SU-DHL-6 (cell line): ENCODE data around the gene CYP11A1.

Experiments
- H2AFZ ChIP-seq: fragments of 200-600 bp; sonication (generic); 2 replicates; pipeline ENCODE4 v1.6.1; 2014; ENCODE audit warnings: low read depth, mild to moderate bottlenecking, moderate library complexity, mixed read lengths, antibody characterized with exemption, low read length; ENCODE audit not compliant: severe bottlenecking
- H3F3A ChIP-seq: fragments of 200-600 bp; shearing (Covaris generic); 2 replicates; pipeline ENCODE4 v1.6.0; 2016; ENCODE audit warnings: antibody characterized with exemption, mild to moderate bottlenecking; ENCODE audit not compliant: insufficient read depth
- H3K27ac ChIP-seq: fragments of 200-600 bp; sonication (generic); 2 replicates; pipeline ENCODE4 v1.5.1; 2016; ENCODE audit warnings: low read depth, mild to moderate bottlenecking, low read length, moderate library complexity, mixed read lengths
- H3K27me3 ChIP-seq: fragments of 200-600 bp; sonication (generic), shearing (Covaris generic); 2 replicates; pipeline ENCODE4 v1.6.0; 2014; ENCODE audit warnings: mild to moderate bottlenecking, low read length
- H3K36me3 ChIP-seq: fragments of 200-600 bp; sonication (generic); 2 replicates; pipeline ENCODE4 v1.6.1; 2014; ENCODE audit warnings: mild to moderate bottlenecking, low read length, mixed read lengths
- H3K4me2 ChIP-seq: fragments of 300-600, 200-600 bp; shearing (Covaris generic), sonication (generic); 2 replicates; pipeline ENCODE4 v1.6.0; 2014; ENCODE audit warnings: low read length, low read depth, mild to moderate bottlenecking; ENCODE audit not compliant: poor library complexity, severe bottlenecking
- H3K4me3 ChIP-seq: fragments of 200-600 bp; sonication (generic); 2 replicates; pipeline ENCODE4 v1.5.1; 2014; ENCODE audit warnings: antibody characterized with exemption, low read length, mild to moderate bottlenecking, mixed read lengths; ENCODE audit not compliant: insufficient read depth, poor library complexity, severe bottlenecking
- H3K79me2 ChIP-seq: fragments of 200-600 bp; sonication (generic); 2 replicates; pipeline ENCODE4 v1.6.1; 2014; ENCODE audit warnings: mild to moderate bottlenecking, low read length, moderate library complexity; ENCODE audit not compliant: insufficient read depth
- H3K9ac ChIP-seq: fragments of 200-600 bp; sonication (generic); 2 replicates; pipeline ENCODE4 v1.7.0; 2014; ENCODE audit warnings: mild to moderate bottlenecking, low read length
- H3K9me2 ChIP-seq: fragments of 200-600 bp; sonication (generic); replicated peaks from 2 replicates; pipeline ENCODE4 v1.6.1; 2014; ENCODE audit warnings: low read length; ENCODE audit not compliant: insufficient read depth
- H3K9me3 ChIP-seq: fragments of 200-600 bp; sonication (generic); 2 replicates; pipeline ENCODE4 v1.6.1; 2014; ENCODE audit warnings: low read length, mixed read lengths; ENCODE audit not compliant: insufficient read depth
- H4K20me1 ChIP-seq: fragments of 200-600 bp; sonication (generic); 2 replicates; pipeline ENCODE4 v1.6.1; 2014; ENCODE audit warnings: low read depth, mild to moderate bottlenecking, antibody characterized with exemption, low read length, moderate library complexity, mixed read lengths
- EZH2phosphoT487 ChIP-seq: fragments of 200-600 bp; sonication (generic), shearing (Covaris generic); conservative IDR thresholded peaks from 2 replicates; pipeline ENCODE4 v1.6.1; 2018; ENCODE audit warnings: mild to moderate bottlenecking, antibody characterized with exemption, low read length, moderate library complexity, mixed read lengths
- TF ChIP-seq, protein P1 (sequence below): fragments of 200-600 bp; sonication (generic); IDR thresholded peaks from one replicate; pipeline ENCODE4 v1.5.1; 2017; ENCODE audit warnings: antibody characterized with exemption, mild to moderate bottlenecking, low read length, moderate library complexity; ENCODE audit not compliant: insufficient read depth, poor library complexity, severe bottlenecking

CYP11A1 gene

DNA sequence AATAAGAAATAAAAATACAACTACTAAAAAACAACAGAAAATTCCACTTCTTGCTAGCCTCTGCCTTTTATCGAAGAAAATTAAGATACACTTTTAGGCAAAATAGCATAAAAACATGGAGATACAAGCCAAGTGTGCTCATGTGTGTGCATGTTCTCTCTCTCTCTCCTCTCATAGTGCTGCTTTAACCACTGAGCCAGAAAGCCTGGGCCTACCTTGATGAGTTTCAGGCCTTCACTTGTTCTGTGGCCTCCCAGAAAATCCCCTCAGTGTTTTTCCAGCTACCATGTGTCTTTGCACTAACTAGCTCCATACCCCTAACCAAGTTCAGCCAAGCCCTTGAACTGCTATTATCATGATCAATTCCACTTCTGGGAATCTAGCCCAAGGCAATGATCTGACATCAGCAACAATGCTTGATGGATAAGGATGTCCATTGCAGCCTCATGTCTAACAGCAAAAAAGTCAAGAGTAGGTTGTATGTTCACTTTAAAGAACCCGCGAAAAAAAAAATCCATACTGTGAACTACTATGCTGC is 18.1 kb downstream of the CYP11A1 start:
- Histone ChIP-seq H3K9me3 (no peaks in the 10 kb centered on the region), H3K4me3 (no peak overlapping the region), H2AFZ (no peak overlapping the region), H3K9ac (no peak overlapping the region), H3K36me3 (no peaks in the 10 kb centered on the region), H3F3A (no peaks in the 10 kb centered on the region), H3K4me2 (no peak overlapping the region), H4K20me1 (no peaks in the 10 kb centered on the region), H3K27me3 (no peaks in the 10 kb centered on the region), H3K27ac (no peak overlapping the region), H3K79me2 (no peaks in the 10 kb centered on the region), H3K9me2 (no peaks in the 10 kb centered on the region)
- TF ChIP-seq, protein P1, sequence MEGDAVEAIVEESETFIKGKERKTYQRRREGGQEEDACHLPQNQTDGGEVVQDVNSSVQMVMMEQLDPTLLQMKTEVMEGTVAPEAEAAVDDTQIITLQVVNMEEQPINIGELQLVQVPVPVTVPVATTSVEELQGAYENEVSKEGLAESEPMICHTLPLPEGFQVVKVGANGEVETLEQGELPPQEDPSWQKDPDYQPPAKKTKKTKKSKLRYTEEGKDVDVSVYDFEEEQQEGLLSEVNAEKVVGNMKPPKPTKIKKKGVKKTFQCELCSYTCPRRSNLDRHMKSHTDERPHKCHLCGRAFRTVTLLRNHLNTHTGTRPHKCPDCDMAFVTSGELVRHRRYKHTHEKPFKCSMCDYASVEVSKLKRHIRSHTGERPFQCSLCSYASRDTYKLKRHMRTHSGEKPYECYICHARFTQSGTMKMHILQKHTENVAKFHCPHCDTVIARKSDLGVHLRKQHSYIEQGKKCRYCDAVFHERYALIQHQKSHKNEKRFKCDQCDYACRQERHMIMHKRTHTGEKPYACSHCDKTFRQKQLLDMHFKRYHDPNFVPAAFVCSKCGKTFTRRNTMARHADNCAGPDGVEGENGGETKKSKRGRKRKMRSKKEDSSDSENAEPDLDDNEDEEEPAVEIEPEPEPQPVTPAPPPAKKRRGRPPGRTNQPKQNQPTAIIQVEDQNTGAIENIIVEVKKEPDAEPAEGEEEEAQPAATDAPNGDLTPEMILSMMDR, result no peak
- TF ChIP-seq EZH2phosphoT487, result no peak

DNA sequence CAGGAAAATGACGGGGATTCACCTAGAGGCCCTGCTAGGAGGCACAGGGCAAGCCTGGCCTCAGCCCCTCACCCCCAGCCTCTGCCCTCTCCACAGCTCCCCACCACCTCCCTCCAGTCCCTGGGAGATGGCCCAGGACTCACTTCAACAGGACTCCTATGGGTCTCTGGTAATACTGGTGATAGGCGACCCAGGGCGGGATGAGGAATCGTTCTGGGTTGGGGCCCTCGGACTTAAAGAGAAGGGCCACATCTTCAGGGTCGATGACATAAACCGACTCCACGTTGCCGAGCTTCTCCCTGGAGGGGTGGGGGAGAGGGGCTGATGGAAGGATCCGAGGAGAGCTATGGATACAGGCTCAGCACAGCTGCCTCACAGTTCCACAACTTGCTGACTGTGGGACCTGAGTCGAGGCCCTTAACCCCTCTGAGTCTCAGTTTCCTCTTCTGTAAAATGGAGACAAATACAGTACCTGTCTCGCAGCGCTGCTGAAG is 19.6 kb downstream of the CYP11A1 start:
- Histone ChIP-seq H3K9me2 (no peaks in the 10 kb centered on the region), H3F3A (no peaks in the 10 kb centered on the region), H3K9ac (no peak overlapping the region), H3K4me2 (no peak overlapping the region), H3K27me3 (no peaks in the 10 kb centered on the region), H4K20me1 (no peaks in the 10 kb centered on the region), H3K9me3 (no peaks in the 10 kb centered on the region), H3K27ac (no peak overlapping the region), H2AFZ (no peak overlapping the region), H3K36me3 (no peaks in the 10 kb centered on the region), H3K79me2 (no peaks in the 10 kb centered on the region), H3K4me3 (no peak overlapping the region)
- no peak for TF ChIP-seq EZH2phosphoT487
- TF ChIP-seq, protein P1, result no peak

DNA sequence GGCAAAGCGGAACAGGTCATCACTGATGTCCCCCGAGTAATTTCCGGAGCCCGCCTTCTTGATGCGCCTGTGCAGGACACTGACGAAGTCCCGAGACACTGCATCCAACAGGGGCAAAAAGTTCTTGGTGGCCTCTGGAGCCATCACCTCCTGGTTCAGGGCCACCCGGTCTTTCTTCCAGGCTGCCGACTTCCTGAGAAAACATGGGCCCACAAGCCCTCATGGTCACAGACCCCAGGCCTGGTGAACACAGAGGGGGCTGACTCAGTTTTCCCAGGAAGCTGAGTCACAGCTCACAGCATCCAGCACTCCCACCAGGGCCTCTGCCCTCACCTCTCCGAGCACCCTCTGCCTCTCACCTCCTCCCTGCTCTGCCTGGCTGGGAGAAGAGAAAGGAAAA is 22.4 kb downstream of the CYP11A1 start:
- Histone ChIP-seq H2AFZ (no peak overlapping the region), H3K79me2 (no peaks in the 10 kb centered on the region)

More for the DNA sequence above, 22.4 kb downstream of the CYP11A1 start:
- Histone ChIP-seq H3K9me2 (no peaks in the 10 kb centered on the region), H3K36me3 (no peaks in the 10 kb centered on the region), H3K27ac (no peak overlapping the region), H3F3A (no peaks in the 10 kb centered on the region), H4K20me1 (no peaks in the 10 kb centered on the region), H3K9me3 (no peaks in the 10 kb centered on the region), H3K27me3 (no peaks in the 10 kb centered on the region), H3K4me2 (no peak overlapping the region), H3K9ac (no peak overlapping the region), H3K4me3 (no peak overlapping the region)
- no peak for TF ChIP-seq EZH2phosphoT487
- TF ChIP-seq, protein P1, result no peak
